HG02981 (cell line): ENCODE measurements around the gene C14orf132.

ENCODE experiments used
- ATAC-seq: cut with Tn5 transposase; IDR thresholded peaks from one replicate; pipeline ENCODE4 v1.9.1; 2021; ENCODE audit warnings: mild to moderate bottlenecking, moderate library complexity; ENCODE audit not compliant: unreplicated experiment

C14orf132 gene

GRCh38 chr14:96114002-96114401 lies 74.8 kb downstream of the C14orf132 start:
- ATAC-seq = no peak

- no peak for ATAC-seq
Measured at GRCh38 chr14:96117101-96117897, 78.1 kb downstream of the C14orf132 start.

GRCh38 chr14:96117960-96118359 lies 78.8 kb downstream of the C14orf132 start:
- no peak for ATAC-seq

GRCh38 chr14:96118391-96118790 lies 79.2 kb downstream of the C14orf132 start:
- no peak for ATAC-seq

- ATAC-seq = no peak
Measured at GRCh38 chr14:96119947-96120346, 80.8 kb downstream of the C14orf132 start.

GRCh38 chr14:96120392-96120791 lies 81.2 kb downstream of the C14orf132 start:
- no peak for ATAC-seq

- no peak for ATAC-seq
Measured at GRCh38 chr14:96120941-96121340, 81.8 kb downstream of the C14orf132 start.

- ATAC-seq = no peak
Measured at GRCh38 chr14:96121660-96122395, 82.7 kb downstream of the C14orf132 start.

GRCh38 chr14:96122496-96122895 lies 83.3 kb downstream of the C14orf132 start:
- no peak for ATAC-seq

- no peak for ATAC-seq
Measured at GRCh38 chr14:96125536-96125935, 86.4 kb downstream of the C14orf132 start.

- ATAC-seq = peak; percentile 47
Measured at GRCh38 chr14:96126339-96126782, 87.2 kb downstream of the C14orf132 start.

- no peak for ATAC-seq
Measured at GRCh38 chr14:96126783-96127271, 87.7 kb downstream of the C14orf132 start.

GRCh38 chr14:96129128-96129736 lies 90.1 kb downstream of the C14orf132 start:
- no peak for ATAC-seq

- no peak for ATAC-seq
Measured at GRCh38 chr14:96130391-96130790, 91.2 kb downstream of the C14orf132 start.

GRCh38 chr14:96130854-96131253 lies 91.7 kb downstream of the C14orf132 start:
- no peak for ATAC-seq

- ATAC-seq = no peak
Measured at GRCh38 chr14:96131836-96132235, 92.7 kb downstream of the C14orf132 start.

GRCh38 chr14:96134508-96134907 lies 95.3 kb downstream of the C14orf132 start:
- no peak for ATAC-seq

GRCh38 chr14:96135285-96135684 lies 96.1 kb downstream of the C14orf132 start:
- no peak for ATAC-seq

- no peak for ATAC-seq
Measured at GRCh38 chr14:96136371-96137005, 97.3 kb downstream of the C14orf132 start.

GRCh38 chr14:96138241-96138640 lies 99.1 kb downstream of the C14orf132 start:
- no peak for ATAC-seq

GRCh38 chr14:96139169-96139568 lies 100.0 kb downstream of the C14orf132 start:
- ATAC-seq = no peak
